GM23248 (cell line): Measurements from ENCODE around the gene SERINC2.

Experiments
- EZH2 ChIP-seq: fragments of 200-600 bp; sonication (generic); IDR thresholded peaks from 2 replicates; pipeline ENCODE4 v1.6.1; 2018; ENCODE audit warnings: antibody characterized with exemption, mild to moderate bottlenecking; ENCODE audit not compliant: insufficient read depth, poor library complexity, severe bottlenecking
- EZH2phosphoT487 ChIP-seq: fragments of 200-600 bp; sonication (generic); IDR thresholded peaks from 2 replicates; pipeline ENCODE4 v1.6.1; 2018; ENCODE audit warnings: antibody characterized with exemption, moderate library complexity, mild to moderate bottlenecking, low read depth; ENCODE audit not compliant: insufficient read depth

- no peak for TF ChIP-seq EZH2
- no peak for TF ChIP-seq EZH2phosphoT487
Observed at GRCh38 chr1:31413405-31414001, 490 bp downstream of the SERINC2 start.
